ENCODE data around the gene SLC12A5.

SLC12A5 gene

DNA sequence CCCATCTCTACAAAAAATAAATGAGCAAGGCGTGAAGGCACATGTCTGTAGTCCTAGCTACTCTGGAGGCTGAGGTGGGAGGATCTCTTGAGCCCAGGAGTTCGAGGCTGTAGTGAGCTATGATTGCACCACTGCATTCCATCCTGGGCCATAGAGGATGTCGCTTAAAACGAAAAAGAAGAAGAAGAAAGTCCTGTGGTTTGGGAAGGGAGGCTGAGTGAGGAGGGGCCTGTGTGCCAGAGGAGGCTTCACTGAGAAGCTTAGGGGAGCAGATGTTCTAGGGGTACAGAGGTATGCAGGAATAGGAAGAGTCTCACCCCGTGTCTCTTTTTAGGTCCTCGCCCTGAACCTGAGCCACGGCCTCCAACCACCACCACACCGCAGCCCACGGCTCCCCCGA is 16.1 kb upstream of the SLC12A5 start:
- peaks cover 77% of the 10 kb centered on the region for H3K4me1 Mint-ChIP-seq (ENCODE audit: low read depth)
- H3K36me3 Mint-ChIP-seq (ENCODE audit: low read depth): peaks cover 65% of the 10 kb centered on the region
- peak overlapping the region; percentile 99 for H3K27ac Mint-ChIP-seq
- H3K4me3 Mint-ChIP-seq: peak overlapping the region; percentile 90
- intact Hi-C loops (cut with micrococcal nuclease): loop anchor here (1.0 to 5.0 kb wide), 2 partner anchors 26 to 41 kb away; partner anchors contain the start of gene ZNF335
- no peaks in the 10 kb centered on the region for H3K9me3 Mint-ChIP-seq
- peaks cover 10% of the 10 kb centered on the region for H3K27me3 Mint-ChIP-seq

GRCh38 chr20:46013322-46013828 is 15.6 kb upstream of the SLC12A5 start:
- peaks cover 65% of the 10 kb centered on the region for H3K36me3 Mint-ChIP-seq (ENCODE audit: low read depth)
- peaks cover 77% of the 10 kb centered on the region for H3K4me1 Mint-ChIP-seq (ENCODE audit: low read depth)
- intact Hi-C loops (cut with micrococcal nuclease): loop anchor here (1.0 to 5.0 kb wide), 2 partner anchors 26 to 41 kb away; partner anchors contain the start of gene ZNF335
- H3K27ac Mint-ChIP-seq: peak overlapping the region; percentile 99
- H3K27me3 Mint-ChIP-seq: peaks cover 10% of the 10 kb centered on the region
- H3K9me3 Mint-ChIP-seq: no peaks in the 10 kb centered on the region
- peak overlapping the region; percentile 90 for H3K4me3 Mint-ChIP-seq

- H3K4me3 Mint-ChIP-seq: peak overlapping the region; percentile 70
- no peaks in the 10 kb centered on the region for H3K9me3 Mint-ChIP-seq
- H3K27ac Mint-ChIP-seq: peak overlapping the region; percentile 99
- intact Hi-C loops (cut with micrococcal nuclease): loop anchor here (1.0 to 5.0 kb wide), 3 partner anchors 27 to 161 kb away; partner anchors contain the start of gene ZNF335
- H3K4me1 Mint-ChIP-seq (ENCODE audit: low read depth): peaks cover 77% of the 10 kb centered on the region
- H3K36me3 Mint-ChIP-seq (ENCODE audit: low read depth): peaks cover 65% of the 10 kb centered on the region
- peaks cover 14% of the 10 kb centered on the region for H3K27me3 Mint-ChIP-seq
Observed at GRCh38 chr20:46013829-46014516, 15.0 kb upstream of the SLC12A5 start.

DNA sequence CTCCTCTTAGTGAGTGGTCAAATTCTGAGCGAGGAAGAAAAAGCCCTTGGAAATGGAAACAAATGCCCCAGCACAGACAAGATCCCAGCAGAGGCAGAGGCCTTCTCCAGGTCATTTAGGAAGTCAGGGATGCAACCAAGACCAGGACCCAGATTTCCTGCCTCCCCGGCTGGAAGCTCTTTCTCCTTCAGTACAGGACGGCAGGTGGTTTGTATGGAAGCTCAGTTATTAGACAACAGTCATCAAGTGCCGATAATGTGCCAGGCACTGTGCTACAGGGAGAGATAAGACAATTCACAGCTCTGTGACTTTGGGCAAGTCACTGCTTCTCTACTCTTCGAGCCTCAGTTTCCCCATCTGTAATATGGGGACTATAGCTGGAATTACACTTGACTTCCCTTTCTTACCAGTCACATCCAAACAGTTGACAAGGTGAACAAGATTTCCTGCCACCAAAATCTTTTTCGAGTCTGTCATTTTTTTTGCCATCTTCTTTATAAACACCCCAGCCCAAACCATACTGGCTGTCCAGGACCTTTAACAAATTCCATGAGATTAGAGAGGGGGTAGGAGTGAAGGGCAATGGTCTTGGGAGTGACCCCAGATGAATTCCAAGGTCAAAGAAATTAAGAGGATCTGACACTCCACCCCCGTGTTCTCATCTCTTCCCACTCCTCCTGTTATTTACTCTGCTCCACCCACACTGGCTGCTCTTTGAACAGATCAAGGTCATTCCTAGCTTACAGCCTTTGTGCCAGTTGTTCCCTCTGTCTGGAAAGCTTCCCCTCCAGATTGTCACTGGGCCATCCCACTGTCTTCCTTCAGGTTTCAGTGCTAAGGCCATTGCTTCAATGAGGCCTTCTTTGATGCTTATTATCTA is 14.3 kb upstream of the SLC12A5 start:
- Mint-ChIP-seq H3K4me1 (ENCODE audit: low read depth) (peaks cover 69% of the 10 kb centered on the region), H3K9me3 (no peaks in the 10 kb centered on the region), H3K36me3 (ENCODE audit: low read depth) (peaks cover 65% of the 10 kb centered on the region), H3K27me3 (peaks cover 14% of the 10 kb centered on the region), H3K4me3 (peak overlapping the region; percentile 70), H3K27ac (no peak overlapping the region)
- intact Hi-C loops (cut with micrococcal nuclease): loop anchor here (2.0 to 5.0 kb wide), 2 partner anchors 42 to 160 kb away; partner anchors contain the start of gene ZNF335

DNA sequence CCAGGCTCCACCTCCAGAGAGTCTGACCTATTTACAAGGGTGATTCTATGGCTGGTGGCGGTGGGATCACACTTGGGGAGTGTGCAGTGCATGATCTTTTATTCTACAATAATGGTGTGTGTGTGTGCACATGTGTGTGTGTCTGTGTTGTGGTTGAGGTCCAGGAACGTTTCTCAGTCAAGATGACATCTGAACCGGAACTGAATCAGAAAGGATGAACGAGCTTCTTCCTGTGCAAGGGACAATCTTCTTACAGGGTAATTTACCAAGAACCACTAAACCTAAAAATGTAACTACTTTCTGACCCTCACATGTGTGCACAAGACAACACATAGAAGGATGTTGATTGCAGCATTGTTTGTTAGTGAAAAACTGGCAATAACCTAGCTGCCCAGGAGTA is 11.7 kb upstream of the SLC12A5 start:
- H3K4me1 Mint-ChIP-seq (ENCODE audit: low read depth): peaks cover 65% of the 10 kb centered on the region
- intact Hi-C loops (cut with micrococcal nuclease): no loop called here
- peaks cover 42% of the 10 kb centered on the region for H3K36me3 Mint-ChIP-seq (ENCODE audit: low read depth)
- H3K4me3 Mint-ChIP-seq: no peak overlapping the region
- no peak overlapping the region for H3K27ac Mint-ChIP-seq
- peaks cover 28% of the 10 kb centered on the region for H3K27me3 Mint-ChIP-seq
- no peaks in the 10 kb centered on the region for H3K9me3 Mint-ChIP-seq

- Mint-ChIP-seq H3K36me3 (ENCODE audit: low read depth) (peaks cover 34% of the 10 kb centered on the region), H3K27ac (peak overlapping the region; percentile 7), H3K4me3 (no peak overlapping the region), H3K9me3 (no peaks in the 10 kb centered on the region), H3K27me3 (peaks cover 33% of the 10 kb centered on the region), H3K4me1 (ENCODE audit: low read depth) (peaks cover 65% of the 10 kb centered on the region)
- intact Hi-C loops (cut with micrococcal nuclease): no loop called here
Observed at GRCh38 chr20:46018112-46018511, 10.9 kb upstream of the SLC12A5 start.

GRCh38 chr20:46018611-46019010 is 10.4 kb upstream of the SLC12A5 start:
- H3K4me3 Mint-ChIP-seq: no peak overlapping the region
- intact Hi-C loops (cut with micrococcal nuclease): no loop called here
- H3K4me1 Mint-ChIP-seq (ENCODE audit: low read depth): peaks cover 65% of the 10 kb centered on the region
- H3K27ac Mint-ChIP-seq: peak overlapping the region; percentile 7
- H3K9me3 Mint-ChIP-seq: no peaks in the 10 kb centered on the region
- peaks cover 29% of the 10 kb centered on the region for H3K36me3 Mint-ChIP-seq (ENCODE audit: low read depth)
- H3K27me3 Mint-ChIP-seq: peaks cover 38% of the 10 kb centered on the region

GRCh38 chr20:46020555-46020954 is 8.5 kb upstream of the SLC12A5 start:
- no peak overlapping the region for H3K27ac Mint-ChIP-seq
- H3K36me3 Mint-ChIP-seq (ENCODE audit: low read depth): peaks cover 10% of the 10 kb centered on the region
- no peaks in the 10 kb centered on the region for H3K9me3 Mint-ChIP-seq
- H3K4me3 Mint-ChIP-seq: no peak overlapping the region
- peaks cover 57% of the 10 kb centered on the region for H3K4me1 Mint-ChIP-seq (ENCODE audit: low read depth)
- H3K27me3 Mint-ChIP-seq: peaks cover 55% of the 10 kb centered on the region
- intact Hi-C loops (cut with micrococcal nuclease): loop anchor here (10.0 kb wide), 1 partner anchor 94 kb away; the partner anchor contains the start of gene CD40

DNA sequence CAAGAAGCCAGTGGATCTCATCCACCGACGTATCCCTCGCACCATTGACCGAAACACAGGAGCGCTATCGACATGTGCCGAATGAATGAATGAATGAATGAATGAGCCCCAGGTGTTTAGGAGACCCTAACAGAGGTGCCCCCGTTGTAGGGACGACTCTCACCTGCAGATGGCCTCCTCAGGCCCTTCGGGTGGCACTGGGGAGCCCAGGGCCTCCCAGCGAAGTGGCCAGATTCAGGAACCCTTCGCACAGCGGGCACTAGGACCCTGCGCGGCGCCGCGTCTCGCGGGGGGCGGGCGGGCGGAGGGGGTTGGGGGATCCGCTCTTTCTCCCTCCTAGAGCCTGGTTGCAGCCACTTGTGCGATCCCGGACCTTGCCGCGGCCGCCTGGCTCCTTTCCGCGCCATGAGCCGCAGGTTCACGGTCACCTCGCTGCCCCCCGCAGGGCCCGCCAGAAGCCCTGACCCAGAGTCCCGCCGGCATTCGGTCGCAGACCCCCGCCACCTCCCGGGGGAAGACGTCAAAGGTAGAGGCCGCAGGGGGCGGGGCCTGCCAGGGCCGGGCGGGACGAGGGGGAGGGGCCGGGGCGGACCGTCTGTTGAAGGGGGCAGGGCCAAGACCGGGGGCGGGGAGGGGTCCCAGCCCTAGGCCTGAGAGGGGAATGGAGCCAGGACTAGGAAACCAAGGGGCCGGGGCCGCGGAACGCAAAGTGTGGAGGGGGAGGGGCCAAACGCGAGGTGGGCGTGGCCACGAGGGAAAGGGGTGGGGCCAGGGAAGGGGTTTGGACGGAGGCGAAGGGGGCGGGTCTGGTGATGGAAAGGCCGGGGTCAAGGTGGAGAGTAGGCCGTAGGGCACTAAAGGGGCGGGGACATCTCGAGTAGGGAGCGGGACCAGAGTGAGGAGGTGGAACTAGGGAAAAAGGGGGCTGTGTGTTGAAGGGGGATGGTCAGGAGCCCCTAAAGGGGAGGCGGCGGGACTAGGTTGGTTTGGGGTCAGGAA is 7.4 kb upstream of the SLC12A5 start:
- Mint-ChIP-seq H3K27ac (peak overlapping the region; percentile 53), H3K36me3 (ENCODE audit: low read depth) (no peaks in the 10 kb centered on the region)

GRCh38 chr20:46022411-46023147 is 6.4 kb upstream of the SLC12A5 start:
- Mint-ChIP-seq H3K27me3 (peaks cover 73% of the 10 kb centered on the region), H3K36me3 (ENCODE audit: low read depth) (no peaks in the 10 kb centered on the region), H3K4me3 (peak overlapping the region; percentile 83), H3K4me1 (ENCODE audit: low read depth) (peaks cover 56% of the 10 kb centered on the region), H3K27ac (no peak overlapping the region), H3K9me3 (no peaks in the 10 kb centered on the region)
- intact Hi-C loops (cut with micrococcal nuclease): loop anchor here (2.0 to 10.0 kb wide), 2 partner anchors 66 to 92 kb away; partner anchors contain the start of genes CD40 and NCOA5

More for the DNA sequence above, 7.4 kb upstream of the SLC12A5 start:
- intact Hi-C loops (cut with micrococcal nuclease): loop anchor here (2.0 to 10.0 kb wide), 2 partner anchors 67 to 93 kb away; partner anchors contain the start of genes CD40 and NCOA5
- Mint-ChIP-seq H3K4me1 (ENCODE audit: low read depth) (peaks cover 57% of the 10 kb centered on the region), H3K27me3 (peaks cover 66% of the 10 kb centered on the region), H3K9me3 (no peaks in the 10 kb centered on the region), H3K4me3 (peak overlapping the region; percentile 83)

- no peaks in the 10 kb centered on the region for H3K9me3 Mint-ChIP-seq
- no peak overlapping the region for H3K4me3 Mint-ChIP-seq
- peaks cover 78% of the 10 kb centered on the region for H3K27me3 Mint-ChIP-seq
- no peak overlapping the region for H3K27ac Mint-ChIP-seq
- no peaks in the 10 kb centered on the region for H3K36me3 Mint-ChIP-seq (ENCODE audit: low read depth)
- peaks cover 51% of the 10 kb centered on the region for H3K4me1 Mint-ChIP-seq (ENCODE audit: low read depth)
- intact Hi-C loops (cut with micrococcal nuclease): loop anchor here (2.0 to 10.0 kb wide), 2 partner anchors 66 to 92 kb away; partner anchors contain the start of genes CD40 and NCOA5
Observed at GRCh38 chr20:46023148-46023484, 5.9 kb upstream of the SLC12A5 start.

- peaks cover 42% of the 10 kb centered on the region for H3K4me1 Mint-ChIP-seq (ENCODE audit: low read depth)
- no peak overlapping the region for H3K27ac Mint-ChIP-seq
- H3K9me3 Mint-ChIP-seq: no peaks in the 10 kb centered on the region
- intact Hi-C loops (cut with micrococcal nuclease): loop anchor here (2.0 to 10.0 kb wide), 3 partner anchors 33 to 91 kb away; partner anchors contain the start of genes CD40 and NCOA5
- no peak overlapping the region for H3K4me3 Mint-ChIP-seq
- H3K36me3 Mint-ChIP-seq (ENCODE audit: low read depth): no peaks in the 10 kb centered on the region
- peaks cover 83% of the 10 kb centered on the region for H3K27me3 Mint-ChIP-seq
Observed at GRCh38 chr20:46023999-46024398, 5.0 kb upstream of the SLC12A5 start.
